ENCODE data around the gene HIVEP2. TPM values are rescaled to one million over a fixed set of nuclear protein-coding genes. Genes with fewer than 3 reads are reported as not detected.

Gene HIVEP2
- total and polyA plus RNA-seq, 2 donors from 2014 or later, result 2.4 to 26.0 TPM

- Histone ChIP-seq H3K27me3 (ENCODE audit: control insufficient read depth, insufficient read depth, low read length) (no peaks in the 10 kb centered on the region), H3K4me3 (ENCODE audit: low read length in 3 of 3) (no peak overlapping the region), H3K9ac (ENCODE audit: low read length in 3 of 3) (no peak overlapping the region), H3K36me3 (ENCODE audit: control insufficient read depth in 2 of 3, insufficient read depth in 3 of 3, low read length in 3 of 3) (no peaks in the 10 kb centered on the region), H3K9me3 (ENCODE audit: control insufficient read depth in 2 of 3, insufficient read depth in 1 of 3, low read length in 3 of 3) (no peaks in the 10 kb centered on the region), H3K27ac (ENCODE audit: low read depth in 2 of 2, low read length in 2 of 2) (no peak overlapping the region), H3K4me1 (ENCODE audit: control insufficient read depth in 2 of 3, insufficient read depth in 2 of 3, low read depth in 1 of 3, low read length in 3 of 3) (peaks cover 0 to 5% (median 0%) of the 10 kb centered on the region in 3 donors)
- FAIRE-seq (no peak), DNase-seq (no peak)
- intact Hi-C loops (cut with DNase I), result no loop called here
- no peak for TF ChIP-seq CTCF (IDR thresholded peaks at IDR 0.05; ENCODE audit: borderline replicate concordance, extremely low read depth, insufficient read depth)
Observed at GRCh38 chr6:142891454-142891853, 53.5 kb downstream of the HIVEP2 start.

GRCh38 chr6:142888456-142888855, 56.5 kb downstream of the HIVEP2 start:
- no peaks in the 10 kb centered on the region for H3K27me3 ChIP-seq (ENCODE audit: control insufficient read depth, insufficient read depth, low read length)
- H3K4me1 ChIP-seq (ENCODE audit: control insufficient read depth in 2 of 3, insufficient read depth in 2 of 3, low read depth in 1 of 3, low read length in 3 of 3), result peaks cover 4 to 10% (median 5%) of the 10 kb centered on the region in 3 donors
- DNase-seq, result no peak
- intact Hi-C loops (cut with DNase I), result no loop called here
- no peaks in the 10 kb centered on the region for H3K36me3 ChIP-seq (ENCODE audit: control insufficient read depth in 2 of 3, insufficient read depth in 3 of 3, low read length in 3 of 3)
- no peaks in the 10 kb centered on the region for H3K9me3 ChIP-seq (ENCODE audit: control insufficient read depth in 2 of 3, insufficient read depth in 1 of 3, low read length in 3 of 3)
- no peak overlapping the region for H3K4me3 ChIP-seq (ENCODE audit: low read length in 3 of 3)
- no peak overlapping the region for H3K9ac ChIP-seq (ENCODE audit: low read length in 3 of 3)
- no peak for FAIRE-seq
- H3K27ac ChIP-seq (ENCODE audit: low read depth in 2 of 2, low read length in 2 of 2), result no peak overlapping the region
- TF ChIP-seq CTCF (IDR thresholded peaks at IDR 0.05; ENCODE audit: borderline replicate concordance, extremely low read depth, insufficient read depth), result no peak

GRCh38 chr6:142887517-142887916, 57.5 kb downstream of the HIVEP2 start:
- DNase-seq, result no peak
- no peak overlapping the region for H3K27ac ChIP-seq (ENCODE audit: low read depth in 2 of 2, low read length in 2 of 2)
- intact Hi-C loops (cut with DNase I), result no loop called here

More at GRCh38 chr6:142887517-142887916, 57.5 kb downstream of the HIVEP2 start:
- Histone ChIP-seq H3K4me1 (ENCODE audit: control insufficient read depth in 2 of 3, insufficient read depth in 2 of 3, low read depth in 1 of 3, low read length in 3 of 3) (peaks cover 4 to 10% (median 5%) of the 10 kb centered on the region in 3 donors), H3K4me3 (ENCODE audit: low read length in 3 of 3) (no peak overlapping the region), H3K27me3 (ENCODE audit: control insufficient read depth, insufficient read depth, low read length) (no peaks in the 10 kb centered on the region), H3K9me3 (ENCODE audit: control insufficient read depth in 2 of 3, insufficient read depth in 1 of 3, low read length in 3 of 3) (no peaks in the 10 kb centered on the region), H3K36me3 (ENCODE audit: control insufficient read depth in 2 of 3, insufficient read depth in 3 of 3, low read length in 3 of 3) (no peaks in the 10 kb centered on the region), H3K9ac (ENCODE audit: low read length in 3 of 3) (no peak overlapping the region)
- FAIRE-seq, result no peak
- TF ChIP-seq CTCF (IDR thresholded peaks at IDR 0.05; ENCODE audit: borderline replicate concordance, extremely low read depth, insufficient read depth), result no peak
